ENCODE results near the gene TNIK.
"Not testable (repeated sequence)": the region's sequence is repeated elsewhere in the genome, so short reads cannot be mapped to it uniquely, and the experiment has no call there.

TNIK gene

DNA sequence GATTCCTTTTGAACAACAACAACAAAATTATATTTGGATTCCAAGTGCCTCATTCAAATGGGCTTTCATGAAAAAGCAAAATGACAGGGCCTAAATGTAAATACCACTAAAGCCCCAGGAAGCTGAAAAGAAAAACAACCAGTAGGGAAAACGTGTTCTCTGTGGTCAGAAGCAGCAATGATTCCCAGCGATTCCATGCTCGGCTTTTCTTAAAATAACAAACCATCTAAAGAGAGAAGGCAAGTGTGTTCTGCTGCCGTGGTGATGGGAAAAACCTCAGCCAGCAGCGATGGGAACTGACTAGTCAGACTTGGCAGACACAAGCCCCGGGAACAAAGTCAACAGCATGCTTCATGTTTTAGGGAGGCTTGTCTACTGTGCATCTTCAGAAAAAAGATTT lies 153.6 kb downstream of the TNIK start:
- DNase-seq: no peak

- not testable (repeated sequence) for DNase-seq
These were observed 154.4 kb downstream of the TNIK start for GRCh38 chr3:171305823-171306222.

DNA sequence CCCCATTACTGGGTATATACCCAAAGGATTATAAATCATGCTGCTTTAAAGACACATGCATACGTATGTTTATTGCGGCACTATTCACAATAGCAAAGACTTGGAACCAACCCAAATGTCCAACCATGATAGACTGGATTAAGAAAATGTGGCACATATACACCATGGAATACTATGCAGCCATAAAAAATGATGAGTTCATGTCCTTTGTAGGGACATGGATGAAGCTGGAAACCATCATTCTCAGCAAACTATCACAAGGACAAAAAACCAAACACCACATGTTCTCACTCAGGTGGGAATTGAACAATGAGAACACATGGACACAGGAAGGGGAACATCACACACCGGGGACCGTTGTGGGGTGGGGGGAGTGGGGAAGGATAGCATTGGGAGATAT lies 155.7 kb downstream of the TNIK start:
- DNase-seq: not testable (repeated sequence)

DNA sequence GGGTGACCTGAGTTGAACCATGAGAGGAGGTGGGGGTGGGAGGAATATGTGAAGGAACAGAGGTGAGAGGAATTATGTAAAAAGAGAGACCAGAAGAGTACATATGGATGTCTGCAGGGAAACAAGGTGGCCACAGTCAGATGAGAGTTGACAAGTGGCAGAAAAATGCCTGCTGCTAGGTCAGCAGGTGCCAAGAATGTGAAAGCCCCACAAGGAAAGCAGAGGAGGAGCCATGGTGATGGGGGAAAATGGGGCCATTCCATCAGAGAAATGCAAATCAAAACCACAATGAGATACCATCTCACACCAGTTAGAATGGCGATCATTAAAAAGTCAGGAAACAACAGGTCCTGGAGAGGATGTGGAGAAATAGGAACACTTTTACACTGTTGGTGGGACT lies 156.2 kb downstream of the TNIK start:
- not testable (repeated sequence) for DNase-seq

GRCh38 chr3:171301998-171302397 lies 158.2 kb downstream of the TNIK start:
- no peak for DNase-seq

DNA sequence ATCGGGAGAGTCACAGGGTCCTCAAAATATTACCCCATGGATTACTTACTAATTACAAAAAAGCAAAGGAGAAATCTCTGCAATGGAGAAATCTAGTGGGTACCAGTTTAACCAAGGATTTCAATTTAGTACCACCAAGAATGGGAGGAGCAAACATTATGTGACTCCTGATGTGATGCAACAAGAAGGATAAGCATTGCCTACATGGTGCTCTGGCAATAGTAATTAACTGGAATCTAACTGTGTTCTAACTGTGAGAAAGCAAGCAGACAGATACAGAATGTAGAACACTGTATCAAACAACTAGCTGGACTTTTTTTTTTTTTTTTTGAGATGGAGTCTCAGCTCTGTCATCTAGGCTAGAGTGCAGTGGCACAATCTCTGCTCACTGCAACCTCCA lies 159.2 kb downstream of the TNIK start:
- DNase-seq: no peak

DNA sequence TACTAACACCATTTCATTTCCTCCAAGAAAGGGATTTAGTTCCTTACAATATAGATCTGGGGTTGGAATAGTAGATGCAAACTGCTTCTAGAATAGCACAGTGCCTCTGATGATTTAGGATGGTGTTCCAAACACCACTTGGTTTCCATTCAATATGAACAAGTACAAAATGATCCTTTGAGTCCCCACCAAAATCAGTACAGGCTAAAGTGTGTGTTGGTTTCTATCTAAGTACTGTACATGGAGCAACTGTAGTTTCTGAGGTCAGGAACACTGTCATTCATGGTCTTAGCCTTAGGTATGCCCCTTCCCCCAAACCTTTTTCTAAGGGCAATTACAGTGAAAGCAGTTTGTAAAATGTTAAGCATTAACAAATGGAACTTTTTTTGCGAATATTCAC lies 162.3 kb downstream of the TNIK start:
- DNase-seq: no peak

- DNase-seq: no peak
These were observed 163.0 kb downstream of the TNIK start for GRCh38 chr3:171297207-171297606.

- no peak for DNase-seq
These were observed 164.5 kb downstream of the TNIK start for GRCh38 chr3:171295484-171296373.

GRCh38 chr3:171293142-171293782 lies 166.9 kb downstream of the TNIK start:
- DNase-seq: no peak

GRCh38 chr3:171290680-171291079 lies 169.5 kb downstream of the TNIK start:
- DNase-seq: no peak

GRCh38 chr3:171289291-171289690 lies 170.9 kb downstream of the TNIK start:
- DNase-seq: no peak

- DNase-seq: not testable (repeated sequence)
These were observed 172.4 kb downstream of the TNIK start for GRCh38 chr3:171287761-171288160.

DNA sequence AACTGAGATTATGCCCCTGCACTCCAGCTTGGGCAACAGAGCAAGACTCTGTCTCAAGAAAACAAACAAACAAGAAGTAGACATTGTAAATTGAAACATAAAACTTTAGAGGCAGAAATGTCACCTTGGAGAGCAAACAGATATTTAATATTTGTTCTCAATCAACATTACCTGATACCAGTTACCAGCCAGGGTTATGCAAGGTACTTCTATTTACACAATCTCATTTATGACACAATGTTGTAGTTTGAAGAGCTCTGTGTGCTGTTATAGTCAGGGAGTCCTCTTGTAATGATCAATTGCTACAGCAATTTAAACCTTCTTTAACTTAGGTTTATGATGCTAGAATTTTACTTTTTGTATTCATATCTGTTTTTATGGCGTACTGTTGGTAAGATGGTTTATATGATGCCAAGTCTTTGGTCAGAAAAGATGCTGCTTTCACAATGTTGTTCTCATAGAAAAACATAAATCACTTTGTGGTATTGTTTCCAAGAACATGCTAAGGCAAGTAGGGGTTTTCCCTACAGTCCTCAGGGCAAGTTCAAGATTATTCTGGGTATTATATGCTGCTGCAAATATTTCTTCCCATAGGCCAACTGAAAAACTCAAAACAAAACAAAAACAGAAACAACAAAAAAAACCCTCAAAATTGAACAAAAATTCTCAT lies 173.5 kb downstream of the TNIK start:
- DNase-seq: no peak

DNA sequence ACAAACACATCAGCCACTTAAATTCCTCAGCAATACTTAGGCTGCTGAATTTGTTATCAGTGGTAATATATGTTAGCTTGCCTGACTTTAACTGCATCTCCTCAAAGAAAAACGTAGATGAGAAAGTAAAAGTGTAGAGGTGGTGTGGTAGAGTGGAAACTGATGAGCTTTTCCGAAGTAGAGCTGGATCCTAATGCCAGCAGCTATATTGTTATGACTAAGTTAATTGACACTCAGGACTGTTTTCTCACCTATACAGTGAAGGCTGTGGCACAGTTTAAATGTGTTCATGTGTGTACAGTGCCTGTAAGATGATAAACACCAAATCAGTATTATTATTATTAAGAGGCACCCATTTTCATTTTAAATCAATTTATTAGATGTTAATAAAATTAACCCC lies 174.9 kb downstream of the TNIK start:
- DNase-seq: no peak

DNA sequence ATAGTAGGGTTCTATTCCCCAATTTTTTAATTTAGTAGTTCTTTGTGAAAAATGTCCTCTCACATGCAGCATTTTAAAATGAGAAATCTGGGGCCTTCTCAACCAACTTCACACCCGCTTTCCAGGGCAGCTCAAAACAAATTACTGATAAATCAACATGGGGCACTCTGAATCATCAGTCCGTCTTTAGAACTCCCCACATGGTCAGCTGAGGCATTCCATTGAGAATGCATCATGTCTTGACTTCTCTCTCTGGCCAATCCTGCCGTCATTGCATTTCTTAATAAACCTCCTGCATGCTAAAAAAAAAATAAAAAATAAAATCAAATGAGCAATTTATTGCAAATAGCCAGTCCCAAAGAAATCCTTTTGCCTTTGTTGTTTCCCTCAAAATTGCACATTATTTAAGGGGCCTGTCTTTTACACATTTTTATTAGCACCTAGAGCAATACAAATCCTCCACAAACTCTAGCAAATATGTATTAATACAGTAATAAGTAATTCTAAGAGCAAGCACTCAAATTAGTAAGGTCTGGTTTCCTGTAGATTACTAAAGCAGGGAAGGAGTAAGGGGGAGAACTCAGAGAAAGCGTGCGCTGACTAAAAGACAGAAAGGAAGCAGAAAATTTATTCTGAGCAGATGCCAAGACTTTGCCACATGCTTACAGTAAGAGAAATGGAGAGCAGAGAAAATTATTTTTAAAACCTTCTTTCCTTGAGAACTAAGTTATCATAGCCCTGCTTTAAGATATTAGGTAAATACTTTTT lies 175.7 kb downstream of the TNIK start:
- DNase-seq: no peak

- DNase-seq: no peak
These were observed 176.4 kb downstream of the TNIK start for GRCh38 chr3:171283848-171284222.

GRCh38 chr3:171283183-171283847 lies 176.9 kb downstream of the TNIK start:
- no peak for DNase-seq

DNA sequence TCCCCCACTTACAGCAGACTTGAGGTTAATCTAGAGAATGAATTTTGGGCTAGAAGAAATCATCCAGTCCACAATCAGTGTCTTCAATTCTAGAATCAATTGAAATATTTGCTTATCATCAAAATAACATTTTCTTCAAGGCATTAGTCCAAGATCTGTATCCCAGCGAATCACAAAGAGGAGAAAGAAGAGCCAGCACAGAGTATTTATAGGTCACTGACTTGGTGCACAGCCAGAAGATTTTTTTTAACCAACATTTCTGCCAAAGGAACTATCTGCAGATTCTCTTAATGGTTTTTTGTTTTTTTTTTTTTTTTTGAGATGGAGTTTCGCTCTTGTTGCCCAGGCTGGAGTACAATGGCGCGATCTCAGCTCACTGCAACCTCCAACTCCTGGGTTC lies 178.2 kb downstream of the TNIK start:
- DNase-seq: no peak

GRCh38 chr3:171281256-171281992 lies 178.8 kb downstream of the TNIK start:
- DNase-seq: no peak

GRCh38 chr3:171279972-171280371 lies 180.2 kb downstream of the TNIK start:
- DNase-seq: no peak

- DNase-seq: no peak
These were observed 182.0 kb downstream of the TNIK start for GRCh38 chr3:171278299-171278590.

Measured in NCI-H526 treated with DMSO at 0.1 percent for 48 hours (cell line).